PFSK-1 (cell line): ENCODE results near the gene KRTAP23-1. TPM values are rescaled to one million over a fixed set of nuclear protein-coding genes. Genes with fewer than 3 reads are reported as not detected.

ENCODE experiments used
- FOXP2 ChIP-seq: optimal IDR thresholded peaks from 2 replicates; pipeline ENCODE3; 2011; ENCODE audit warnings: borderline replicate concordance, control low read depth, inconsistent platforms; ENCODE audit not compliant: insufficient read depth; ENCODE audit errors: extremely low read length, extremely low read depth
- POLR2AphosphoS5 ChIP-seq: IDR thresholded peaks from 2 replicates; pipeline ENCODE4 v1.6.1; 2012; ENCODE audit warnings: low read depth, mild to moderate bottlenecking, control low read depth, low read length, moderate library complexity
- SIN3A ChIP-seq: IDR thresholded peaks from 2 replicates; pipeline ENCODE4 v1.6.1; 2012; ENCODE audit warnings: mild to moderate bottlenecking, low read length, moderate library complexity, borderline replicate concordance; ENCODE audit not compliant: insufficient read depth
- TAF1 ChIP-seq: IDR thresholded peaks from 2 replicates; pipeline ENCODE4 v1.6.1; 2012; ENCODE audit warnings: low read length, control low read depth, borderline replicate concordance; ENCODE audit not compliant: insufficient read depth
- polyA plus RNA-seq: library from polyadenylated mRNA; unstranded; fragments of >200 nt; gene quantifications from one replicate; pipeline ENCODE4 v1.2.1, GENCODE V29; 2012; ENCODE audit warnings: low read depth, missing spikeins; ENCODE audit not compliant: insufficient read length
- TF ChIP-seq, protein P1 (sequence below), 2 experiments: IDR thresholded peaks; 2 replicates each; pipeline versions ENCODE4 v1.6.1 to v1.8.0; 2011 to 2012; ENCODE audit warnings: low read depth in 2 of 2, low read length in 2 of 2, control low read depth in 1 of 2, inconsistent platforms in 1 of 2, mild to moderate bottlenecking in 1 of 2, moderate library complexity in 1 of 2; ENCODE audit not compliant: insufficient read depth in 1 of 2

Gene KRTAP23-1, protein sequence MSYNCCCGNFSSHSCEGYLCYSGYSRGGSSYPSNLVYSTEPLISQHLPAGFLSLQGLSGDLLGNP
- polyA plus RNA-seq: not detected

DNA sequence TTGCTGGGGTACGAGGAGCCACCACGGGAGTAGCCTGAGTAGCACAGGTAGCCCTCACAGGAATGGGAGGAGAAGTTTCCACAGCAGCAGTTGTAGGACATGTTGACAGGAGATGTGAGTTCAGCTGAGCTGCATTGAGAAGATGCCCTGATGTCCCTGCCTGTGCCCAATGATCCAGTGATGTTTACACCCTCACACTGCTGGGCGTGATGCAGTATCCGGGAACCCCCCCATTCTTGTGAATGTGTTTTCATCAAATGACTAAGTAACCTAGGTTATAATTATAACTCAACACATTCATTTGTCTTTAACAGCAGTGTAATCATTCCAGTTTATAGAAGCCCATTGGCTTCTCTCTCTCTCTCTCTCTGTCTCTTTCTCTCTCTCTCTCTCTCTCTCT, at the start of gene KRTAP23-1:
Gene KRTAP23-1, minus strand, starts transcription at position 101 of the 400 bp plus-strand sequence. Its CDS starts 0 bp downstream, at position 101.
- TF ChIP-seq POLR2AphosphoS5: no peak
- no peak for TF ChIP-seq FOXP2
- TF ChIP-seq TAF1: no peak
- no peak for TF ChIP-seq SIN3A
- TF ChIP-seq, protein P1, sequence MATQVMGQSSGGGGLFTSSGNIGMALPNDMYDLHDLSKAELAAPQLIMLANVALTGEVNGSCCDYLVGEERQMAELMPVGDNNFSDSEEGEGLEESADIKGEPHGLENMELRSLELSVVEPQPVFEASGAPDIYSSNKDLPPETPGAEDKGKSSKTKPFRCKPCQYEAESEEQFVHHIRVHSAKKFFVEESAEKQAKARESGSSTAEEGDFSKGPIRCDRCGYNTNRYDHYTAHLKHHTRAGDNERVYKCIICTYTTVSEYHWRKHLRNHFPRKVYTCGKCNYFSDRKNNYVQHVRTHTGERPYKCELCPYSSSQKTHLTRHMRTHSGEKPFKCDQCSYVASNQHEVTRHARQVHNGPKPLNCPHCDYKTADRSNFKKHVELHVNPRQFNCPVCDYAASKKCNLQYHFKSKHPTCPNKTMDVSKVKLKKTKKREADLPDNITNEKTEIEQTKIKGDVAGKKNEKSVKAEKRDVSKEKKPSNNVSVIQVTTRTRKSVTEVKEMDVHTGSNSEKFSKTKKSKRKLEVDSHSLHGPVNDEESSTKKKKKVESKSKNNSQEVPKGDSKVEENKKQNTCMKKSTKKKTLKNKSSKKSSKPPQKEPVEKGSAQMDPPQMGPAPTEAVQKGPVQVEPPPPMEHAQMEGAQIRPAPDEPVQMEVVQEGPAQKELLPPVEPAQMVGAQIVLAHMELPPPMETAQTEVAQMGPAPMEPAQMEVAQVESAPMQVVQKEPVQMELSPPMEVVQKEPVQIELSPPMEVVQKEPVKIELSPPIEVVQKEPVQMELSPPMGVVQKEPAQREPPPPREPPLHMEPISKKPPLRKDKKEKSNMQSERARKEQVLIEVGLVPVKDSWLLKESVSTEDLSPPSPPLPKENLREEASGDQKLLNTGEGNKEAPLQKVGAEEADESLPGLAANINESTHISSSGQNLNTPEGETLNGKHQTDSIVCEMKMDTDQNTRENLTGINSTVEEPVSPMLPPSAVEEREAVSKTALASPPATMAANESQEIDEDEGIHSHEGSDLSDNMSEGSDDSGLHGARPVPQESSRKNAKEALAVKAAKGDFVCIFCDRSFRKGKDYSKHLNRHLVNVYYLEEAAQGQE (IDR thresholded peaks at IDR 0.05; ENCODE audit: insufficient read depth in 1 of 2, low read depth in 2 of 2, low read length in 2 of 2): no peak

DNA sequence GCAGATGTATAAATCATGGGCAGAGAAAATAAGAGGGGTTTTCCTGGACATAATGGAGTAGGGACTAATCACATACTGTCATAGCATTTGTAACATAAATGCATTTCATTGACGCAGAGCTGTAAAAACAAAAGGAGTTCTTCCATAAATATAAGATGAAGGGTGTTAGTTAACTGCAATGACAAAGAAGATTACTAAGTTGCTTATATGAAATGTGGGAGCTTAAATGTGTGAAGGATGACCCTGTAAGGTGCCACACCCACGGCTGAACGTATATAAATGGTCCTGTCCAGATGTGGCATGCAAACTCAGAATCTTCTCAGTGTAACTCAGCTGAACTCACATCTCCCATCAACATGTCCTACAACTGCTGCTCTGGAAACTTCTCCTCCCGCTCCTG, 47.3 kb upstream of the KRTAP23-1 start, which contains the start of gene KRTAP13-1:
Gene KRTAP13-1, plus strand, starts transcription at position 301 of the 400 bp plus-strand sequence. Its CDS starts 56 bp downstream, at position 357.
- TF ChIP-seq, protein P1 (IDR thresholded peaks at IDR 0.05; ENCODE audit: insufficient read depth in 1 of 2, low read depth in 2 of 2, low read length in 2 of 2): no peak
- no peak for TF ChIP-seq FOXP2
- no peak for TF ChIP-seq SIN3A
- no peak for TF ChIP-seq POLR2AphosphoS5
- no peak for TF ChIP-seq TAF1

DNA sequence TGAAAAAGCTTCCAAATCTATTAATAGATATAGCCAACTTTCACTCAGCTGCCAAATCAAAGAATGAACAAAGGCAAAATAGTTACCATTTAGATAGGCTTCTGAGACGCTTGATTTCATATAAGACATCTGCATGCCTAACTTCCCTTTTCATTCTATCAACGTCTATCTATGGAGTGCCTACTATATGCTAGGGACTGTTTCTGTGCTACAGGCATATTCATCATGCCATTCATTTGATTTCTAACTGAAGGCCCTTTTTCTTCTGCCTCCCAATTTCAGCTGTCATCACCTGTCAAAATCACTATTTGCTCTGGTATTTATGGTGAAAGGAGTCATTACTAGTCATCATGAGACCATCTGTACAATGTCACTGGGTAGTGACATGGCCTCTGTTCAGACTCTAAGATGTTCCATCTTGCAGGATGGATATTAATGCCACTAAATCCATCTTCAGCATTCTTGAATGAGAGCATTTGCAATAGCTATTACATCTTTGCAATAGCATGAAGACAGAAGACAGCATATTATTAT, 43.2 kb upstream of the KRTAP23-1 start:
- TF ChIP-seq POLR2AphosphoS5 (no peak), SIN3A (no peak), FOXP2 (no peak), TAF1 (no peak)
- TF ChIP-seq, protein P1 (IDR thresholded peaks at IDR 0.05; ENCODE audit: insufficient read depth in 1 of 2, low read depth in 2 of 2, low read length in 2 of 2): no peak

- TF ChIP-seq FOXP2: no peak
- no peak for TF ChIP-seq POLR2AphosphoS5
- TF ChIP-seq, protein P1 (IDR thresholded peaks at IDR 0.05; ENCODE audit: insufficient read depth in 1 of 2, low read depth in 2 of 2, low read length in 2 of 2): no peak
- TF ChIP-seq TAF1: no peak
- TF ChIP-seq SIN3A: no peak
Measured at GRCh38 chr21:30382201-30382600, 33.8 kb upstream of the KRTAP23-1 start.

- TF ChIP-seq TAF1: no peak
- TF ChIP-seq POLR2AphosphoS5: no peak
- TF ChIP-seq SIN3A: no peak
- TF ChIP-seq, protein P1 (IDR thresholded peaks at IDR 0.05; ENCODE audit: insufficient read depth in 1 of 2, low read depth in 2 of 2, low read length in 2 of 2): no peak
- TF ChIP-seq FOXP2: no peak
Measured at GRCh38 chr21:30372139-30372770, 23.8 kb upstream of the KRTAP23-1 start, which contains the start of gene KRTAP13-2. Gene KRTAP13-2 (minus strand): TSS chr21:30372271. CDS start chr21:30372213, 58 bp downstream.
